GM10266 (cell line): ENCODE data around the gene MAGEB1.

Source experiments
- DNase-seq: peaks from one replicate; pipeline ENCODE4 v3.0.0; 2012; ENCODE audit errors: extremely low spot score
- CTCF ChIP-seq: IDR thresholded peaks from 2 replicates; pipeline ENCODE4 v1.5.1; 2012; ENCODE audit warnings: mild to moderate bottlenecking, low read depth; ENCODE audit not compliant: control insufficient read depth, insufficient read depth; ENCODE audit errors: missing control alignments

Gene MAGEB1

GRCh38 chrX:30296408-30297254, 49.7 kb downstream of the MAGEB1 start:
- no peak for DNase-seq
- TF ChIP-seq CTCF, result no peak

- no peak for DNase-seq
- TF ChIP-seq CTCF, result no peak
Measured at GRCh38 chrX:30301208-30301607, 54.3 kb downstream of the MAGEB1 start.
